NOMO-1 treated with DMSO at 0.1 percent for 48 hours (cell line): ENCODE results near the gene ABR.
"Not testable (repeated sequence)": the region's sequence is repeated elsewhere in the genome, so short reads cannot be mapped to it uniquely, and the experiment has no call there.

ENCODE experiments used
- DNase-seq: peaks from one replicate; lab custom pipeline; 2025; ENCODE audit not compliant: unreplicated experiment; lab: John Stamatoyannopoulos, UW

Gene ABR

DNA sequence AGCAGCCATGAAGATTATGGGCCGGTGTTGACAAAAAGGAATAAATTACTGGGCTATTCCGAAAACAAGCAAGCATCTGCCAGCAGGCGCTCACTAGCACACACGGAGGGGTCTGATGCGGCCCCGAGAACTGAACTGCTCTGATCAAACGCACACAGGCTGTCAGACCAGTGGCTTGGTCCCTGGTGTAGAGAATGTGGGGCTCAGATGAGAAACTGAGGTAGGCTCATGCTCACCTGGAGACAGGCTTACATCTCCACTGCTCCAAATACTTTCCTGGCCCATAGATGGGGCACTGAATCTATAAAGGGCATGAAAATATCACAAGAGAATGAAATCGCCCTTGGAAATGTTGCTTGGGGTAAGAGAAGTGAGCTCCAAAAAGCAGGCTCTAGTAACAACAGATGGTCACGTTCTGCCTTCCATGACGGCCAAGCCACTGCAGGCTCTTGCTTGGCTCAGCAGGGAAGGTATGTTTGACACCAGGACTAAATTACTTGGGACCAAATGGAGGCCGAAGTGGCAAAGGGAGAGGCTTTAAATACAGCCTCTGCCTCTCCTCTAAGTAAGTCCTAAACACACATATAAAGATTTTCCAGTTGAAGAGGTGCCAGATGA is 5.4 kb downstream of the ABR start:
- no peak for DNase-seq

DNA sequence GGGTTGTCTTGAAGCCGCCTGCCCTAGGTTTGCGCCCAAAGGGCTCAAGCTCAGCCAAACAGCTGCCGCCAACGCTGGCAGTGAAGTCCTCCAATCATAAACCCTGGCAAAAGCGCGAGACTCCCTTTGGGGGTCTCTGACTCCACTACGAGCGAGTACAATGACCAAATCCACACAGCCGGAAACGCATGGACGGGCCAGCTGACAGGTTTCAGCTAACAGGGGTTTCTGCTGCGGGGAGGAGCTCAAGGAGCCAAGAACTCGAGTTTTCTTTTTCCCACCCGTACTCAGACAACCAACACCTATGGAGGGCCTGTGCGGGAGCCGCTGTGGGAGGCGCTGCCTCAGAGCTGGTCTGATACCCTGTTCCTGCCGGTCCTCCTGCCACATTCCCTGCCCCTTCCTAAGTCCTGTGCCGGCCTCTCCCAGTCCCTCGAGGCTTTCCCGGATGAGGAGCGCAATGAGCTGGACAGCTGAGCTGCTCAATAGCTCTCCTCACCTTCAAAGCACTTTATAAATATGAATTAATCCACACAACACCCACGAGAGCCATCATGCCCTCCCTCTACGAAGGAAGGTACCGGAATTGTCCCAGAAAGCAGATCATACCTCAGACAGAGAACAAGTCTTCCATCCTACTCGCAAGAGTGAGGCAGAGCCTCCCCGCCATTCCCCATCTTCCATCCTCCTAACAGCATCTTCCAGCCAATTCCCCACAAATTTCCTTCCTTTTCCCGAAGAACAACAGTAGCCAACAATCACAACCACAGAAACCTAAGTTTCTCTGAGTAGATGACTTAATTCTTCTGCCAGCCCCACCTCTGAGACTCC is 6.1 kb downstream of the ABR start:
- DNase-seq: no peak

DNA sequence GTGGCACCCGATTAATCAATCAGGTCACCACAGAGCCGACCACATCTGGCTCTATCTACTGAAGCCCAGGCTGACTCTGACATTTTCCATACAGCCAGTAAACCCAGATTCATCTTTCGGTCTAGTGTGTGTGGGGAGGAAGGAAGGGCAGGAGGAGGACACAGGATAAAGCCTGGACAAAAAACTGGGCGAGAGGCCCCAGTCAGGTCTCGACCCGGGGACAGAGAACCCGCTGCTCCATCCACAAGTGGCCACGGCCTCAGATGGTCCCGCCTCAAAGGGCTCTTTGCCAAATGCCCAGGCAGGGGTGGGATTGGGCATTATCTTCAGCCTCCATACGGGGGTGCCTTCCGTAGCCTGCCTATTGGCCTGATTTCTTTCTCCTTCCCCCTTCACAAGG is 7.8 kb downstream of the ABR start:
- no peak for DNase-seq

DNA sequence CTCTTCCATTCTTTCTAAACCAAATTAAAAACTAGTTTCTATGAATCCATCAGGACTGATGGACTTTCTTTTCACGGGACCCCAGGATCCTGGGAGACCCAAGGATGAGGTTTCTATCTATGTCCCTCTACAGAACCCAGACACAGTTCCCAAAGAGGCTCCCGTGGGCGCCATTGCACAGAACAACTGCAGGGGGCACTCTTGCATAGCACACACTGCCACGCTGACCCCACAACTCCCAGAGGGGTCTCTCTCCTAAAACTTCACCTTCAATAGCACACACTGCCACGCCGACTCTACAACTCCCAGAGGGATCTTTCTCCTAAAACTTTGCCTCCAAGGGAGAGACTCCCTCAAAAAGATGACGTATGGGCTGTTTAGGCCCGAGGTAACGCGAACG is 9.0 kb downstream of the ABR start:
- no peak for DNase-seq

DNA sequence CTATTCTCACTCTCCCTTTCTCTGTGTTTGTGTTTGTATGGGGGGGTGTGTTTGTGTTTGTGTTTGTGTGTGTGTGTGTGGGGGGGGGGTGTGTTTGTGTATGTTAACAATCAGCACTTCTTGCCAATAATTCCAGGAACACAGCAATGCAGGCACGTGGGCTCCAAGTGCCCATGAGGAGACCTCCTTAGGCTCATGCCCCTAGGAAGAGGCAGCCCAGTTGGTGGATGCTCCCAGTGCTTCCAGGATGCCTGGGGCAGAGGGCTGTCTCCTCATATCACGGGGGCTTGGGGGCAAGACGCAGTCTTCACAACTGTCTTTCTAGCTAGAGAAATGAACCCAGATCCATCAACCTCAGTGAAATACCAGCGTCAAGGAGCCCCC is 9.9 kb downstream of the ABR start:
- no peak for DNase-seq

DNA sequence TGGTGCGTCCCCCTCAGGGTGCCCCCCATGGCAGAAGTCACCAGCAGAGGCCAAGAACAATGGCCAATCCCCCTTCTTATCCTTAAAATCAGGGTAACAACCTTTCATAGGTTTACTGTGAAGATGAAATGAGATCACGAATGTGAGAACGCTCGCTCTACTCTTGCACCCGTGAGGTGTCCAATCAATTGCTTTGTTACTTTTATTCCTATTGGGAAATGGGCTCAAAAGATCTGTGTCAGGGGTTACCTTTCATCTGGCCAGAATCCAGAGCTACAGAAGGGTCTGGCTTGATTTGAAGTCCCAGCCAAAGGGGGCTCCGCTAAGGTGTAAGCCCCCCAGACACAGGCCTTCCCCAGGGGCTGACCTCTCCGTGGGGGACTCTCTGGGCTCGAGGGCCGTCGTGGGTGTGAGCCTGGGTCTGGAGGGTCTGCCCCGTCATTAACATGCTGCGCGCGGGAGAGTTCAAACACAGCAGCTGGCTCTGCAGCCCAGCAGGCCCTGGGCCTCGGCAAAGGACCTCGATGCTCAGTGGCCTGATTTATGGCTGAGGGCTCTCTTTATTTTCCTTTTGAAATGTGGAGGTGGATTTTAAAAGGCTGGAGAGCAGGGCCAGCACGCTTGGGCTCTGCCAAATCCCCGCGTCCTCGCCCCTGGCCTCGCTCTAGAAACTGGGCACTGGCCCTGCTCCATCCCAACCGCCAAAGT is 10.4 kb downstream of the ABR start:
- DNase-seq: no peak

DNA sequence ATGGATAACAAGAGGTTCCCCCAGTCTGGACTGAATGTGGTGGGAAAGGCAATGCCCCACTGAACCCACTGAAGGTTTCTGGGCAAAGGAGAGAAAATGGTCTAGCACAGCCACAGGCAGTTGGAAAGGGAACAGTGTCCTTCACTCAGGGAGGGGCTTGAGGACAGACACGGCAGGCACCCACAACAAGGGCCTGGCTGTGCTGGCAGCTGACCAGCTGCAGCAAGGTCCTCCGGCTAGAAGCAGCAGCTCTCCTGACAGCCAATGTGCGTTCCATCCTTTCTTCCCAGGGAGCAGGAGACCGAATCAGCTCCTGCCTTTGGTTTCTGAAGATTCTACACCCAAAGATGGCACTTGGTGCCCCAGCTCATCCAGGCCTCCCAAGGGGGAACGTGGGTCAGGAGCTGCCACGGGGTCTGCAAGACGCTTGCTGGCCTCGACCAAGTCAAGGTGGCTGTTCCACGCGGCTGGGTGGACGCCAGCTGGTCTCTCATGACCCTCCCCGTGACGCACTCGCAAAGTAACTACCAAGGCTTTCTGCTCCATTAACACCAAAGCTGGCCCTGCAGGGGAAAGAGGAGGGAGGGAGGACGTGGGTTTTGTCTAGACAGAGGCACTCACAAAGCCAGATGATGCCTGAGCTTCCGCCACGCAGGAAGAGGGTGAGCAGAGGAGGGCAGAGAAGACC is 11.1 kb downstream of the ABR start:
- DNase-seq: no peak

DNA sequence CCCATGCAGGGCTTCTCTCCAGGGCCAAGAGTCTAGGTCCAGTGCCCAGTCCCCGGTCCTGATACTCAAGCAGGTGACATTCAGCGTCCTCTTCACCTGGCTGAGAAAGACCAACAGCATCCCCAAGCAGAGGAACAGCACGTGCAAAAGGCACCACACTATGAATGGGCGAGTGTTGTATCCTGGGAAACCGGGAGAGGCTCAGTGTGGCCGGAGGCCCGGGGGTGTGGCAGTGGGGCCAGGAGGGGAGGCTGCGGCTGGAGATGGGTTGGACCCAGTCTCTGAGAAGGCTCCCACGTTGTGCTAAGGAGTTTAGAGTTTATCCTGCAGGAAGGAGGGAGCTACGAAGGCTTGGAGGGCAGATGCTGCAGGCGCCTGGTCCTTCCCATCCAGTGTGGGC is 13.5 kb downstream of the ABR start:
- no peak for DNase-seq

DNA sequence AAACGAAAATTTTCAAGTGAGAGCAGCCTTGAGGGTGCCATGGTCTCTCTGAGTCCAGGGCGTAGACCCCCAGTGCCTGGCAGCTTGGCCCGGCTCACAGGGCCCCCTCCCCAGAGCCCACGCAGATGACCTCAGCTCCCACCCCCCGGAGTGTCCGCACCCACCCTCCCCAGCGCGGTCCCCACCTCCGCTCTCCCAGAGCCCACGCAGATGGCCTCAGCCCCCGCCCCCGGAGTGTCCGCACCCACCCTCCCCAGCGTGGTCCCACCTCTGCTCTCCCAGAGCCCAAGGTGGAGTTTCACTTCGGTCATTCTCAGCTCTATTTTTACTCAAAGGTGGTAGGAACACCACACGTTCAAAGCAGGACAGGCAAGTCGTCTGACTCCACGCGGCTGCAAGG is 13.9 kb downstream of the ABR start:
- no peak for DNase-seq

DNA sequence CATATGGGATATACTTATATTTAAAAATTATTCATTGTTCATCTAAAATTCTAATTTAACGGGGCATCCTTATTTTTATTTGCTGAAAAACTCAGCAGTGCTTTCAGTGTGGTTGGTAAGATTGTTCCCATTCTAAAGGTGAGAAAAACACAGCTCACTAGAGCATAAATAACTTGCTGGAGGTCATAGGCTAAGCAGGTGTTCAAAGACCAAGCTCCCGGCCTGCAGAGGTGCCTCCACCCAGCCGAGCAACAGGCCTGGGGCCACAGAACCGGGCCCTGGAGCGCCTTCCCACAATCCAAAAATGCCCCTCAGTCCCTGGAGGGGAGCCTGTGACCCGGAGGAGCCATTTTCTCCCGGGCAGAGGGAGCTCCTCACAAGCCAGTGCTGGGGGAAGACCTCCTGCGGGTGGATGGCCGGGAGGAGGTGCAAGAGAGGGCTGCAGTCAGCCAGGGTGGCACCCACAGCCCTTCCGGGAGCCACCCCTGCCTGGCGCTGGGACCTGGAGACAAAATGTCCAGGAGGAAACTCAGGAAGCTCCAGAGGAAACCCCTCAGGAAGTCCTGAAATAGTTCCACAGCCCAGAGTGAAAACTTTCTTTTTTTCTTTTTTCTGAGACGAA is 14.7 kb downstream of the ABR start:
- DNase-seq: no peak

DNA sequence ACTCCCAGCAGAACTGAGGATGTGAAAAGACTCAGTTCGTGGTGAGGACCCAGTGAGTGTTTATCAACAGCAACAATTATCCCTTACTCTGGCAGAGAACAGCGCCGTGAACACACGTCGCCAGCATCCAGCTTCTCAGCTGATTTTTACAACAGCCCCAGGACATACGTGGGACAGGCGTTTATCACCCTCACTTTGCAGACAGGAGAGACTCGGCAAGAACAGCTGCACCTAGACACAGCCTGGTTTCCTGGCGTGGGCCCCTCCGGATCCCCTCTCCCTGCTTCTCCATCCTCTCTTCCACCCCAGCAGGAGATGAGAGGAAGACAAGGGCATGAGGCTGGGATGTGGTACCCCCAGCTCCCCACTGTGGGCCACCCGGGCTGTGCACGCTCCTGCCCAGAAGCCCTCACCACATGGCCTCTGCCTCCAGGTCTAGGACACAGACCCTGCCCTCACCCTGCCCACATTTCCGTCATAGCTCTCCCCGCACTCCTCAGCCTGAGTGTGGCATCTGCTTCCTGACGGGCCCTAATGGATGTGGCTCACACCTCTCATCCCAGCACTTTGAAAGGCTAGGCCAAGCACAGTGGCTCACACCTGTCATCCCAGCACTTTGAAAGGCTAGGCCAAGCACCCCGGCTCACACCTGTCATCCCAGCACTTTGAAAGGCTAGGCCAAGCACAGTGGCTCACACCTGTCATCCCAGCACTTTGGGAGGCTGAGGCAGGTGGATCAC is 17.5 kb downstream of the ABR start:
- DNase-seq: no peak

DNA sequence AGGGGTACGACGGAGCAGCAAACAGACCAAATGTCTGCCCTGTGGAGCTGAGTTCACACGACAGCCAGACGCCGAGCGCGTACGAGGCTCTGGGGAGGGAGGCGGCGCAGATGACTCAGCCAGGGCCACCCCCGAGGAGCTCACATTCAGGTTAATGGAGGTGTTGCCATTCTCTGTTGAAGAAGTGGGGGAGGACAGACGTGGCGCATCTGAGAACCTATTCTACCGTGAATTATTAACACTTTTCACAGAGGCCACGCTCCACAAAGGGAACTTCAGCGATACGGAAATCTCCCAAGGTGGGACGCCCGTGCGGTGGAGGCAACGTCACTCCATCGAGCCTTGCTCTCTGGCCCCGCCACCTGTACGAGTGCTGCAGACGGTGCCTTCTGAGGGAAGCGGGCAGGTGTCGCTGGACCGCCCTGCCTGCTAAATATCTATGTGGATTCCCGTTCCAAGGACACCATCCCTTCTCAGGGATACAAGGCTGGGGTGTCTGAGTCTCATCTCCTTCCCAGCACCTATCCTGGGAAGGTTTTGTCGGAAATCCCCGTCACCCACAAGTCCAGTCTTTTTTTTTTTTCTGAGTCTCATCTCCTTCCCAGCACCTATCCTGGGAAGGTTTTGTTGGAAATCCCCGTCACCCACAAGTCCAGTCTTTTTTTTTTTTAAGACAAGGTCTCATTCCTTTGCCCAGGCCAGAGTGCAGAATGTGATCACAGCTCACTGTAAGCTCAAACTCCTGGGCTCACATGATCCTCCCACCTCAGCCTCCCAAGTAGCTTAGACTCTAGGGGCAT is 19.0 kb downstream of the ABR start:
- DNase-seq: no peak

DNA sequence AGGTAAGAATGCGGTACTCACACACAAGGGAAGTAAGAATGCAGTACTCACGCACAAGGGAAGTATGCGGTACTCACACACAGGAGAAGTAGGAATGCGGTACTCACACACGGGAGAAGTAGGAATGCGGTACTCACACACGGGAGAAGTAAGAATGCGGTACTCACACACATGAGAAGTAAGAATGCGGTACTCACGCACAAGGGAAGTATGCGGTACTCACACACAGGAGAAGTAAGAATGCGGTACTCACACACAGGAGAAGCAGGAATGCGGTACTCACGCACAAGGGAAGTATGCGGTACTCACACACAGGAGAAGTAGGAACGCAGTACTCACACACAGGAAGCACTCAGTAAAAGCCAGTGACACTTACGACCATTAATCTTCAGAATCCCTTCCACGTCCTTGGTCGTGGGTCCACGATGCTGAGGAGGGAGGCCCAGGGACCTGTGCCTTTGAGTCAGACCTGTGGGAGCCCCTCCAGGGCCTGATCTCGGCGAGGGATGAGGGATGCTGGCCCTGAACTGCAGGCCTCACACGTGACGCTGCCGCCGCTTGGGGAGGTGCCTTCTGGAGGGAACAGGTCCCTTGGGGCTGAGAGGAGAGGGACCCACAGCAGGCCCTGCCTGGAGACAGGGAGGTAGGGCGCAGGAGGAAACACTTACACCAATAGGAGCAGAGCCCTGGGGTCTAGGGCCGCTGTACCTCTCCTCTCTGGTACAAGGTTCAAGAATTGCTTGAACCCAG is 20.2 kb downstream of the ABR start:
- DNase-seq: no peak

DNA sequence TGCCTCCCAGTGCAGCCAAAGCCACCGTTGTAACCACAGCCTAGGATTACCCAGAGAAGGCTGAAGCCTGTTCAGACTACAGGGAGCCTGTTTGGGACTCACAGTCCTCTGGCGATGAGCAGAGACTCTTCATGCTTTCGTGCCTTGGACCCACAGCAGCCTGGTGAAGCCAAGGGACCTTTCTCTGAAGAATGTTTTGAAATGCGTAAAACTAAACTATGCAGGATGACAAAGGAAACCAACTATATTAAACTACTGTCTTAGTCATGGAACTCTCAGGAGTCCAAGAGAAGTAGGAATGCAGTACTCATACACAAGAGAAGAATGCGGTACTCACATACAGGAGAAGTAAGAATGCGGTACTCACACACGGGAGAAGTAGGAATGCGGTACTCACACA is 20.9 kb downstream of the ABR start:
- DNase-seq: no peak

DNA sequence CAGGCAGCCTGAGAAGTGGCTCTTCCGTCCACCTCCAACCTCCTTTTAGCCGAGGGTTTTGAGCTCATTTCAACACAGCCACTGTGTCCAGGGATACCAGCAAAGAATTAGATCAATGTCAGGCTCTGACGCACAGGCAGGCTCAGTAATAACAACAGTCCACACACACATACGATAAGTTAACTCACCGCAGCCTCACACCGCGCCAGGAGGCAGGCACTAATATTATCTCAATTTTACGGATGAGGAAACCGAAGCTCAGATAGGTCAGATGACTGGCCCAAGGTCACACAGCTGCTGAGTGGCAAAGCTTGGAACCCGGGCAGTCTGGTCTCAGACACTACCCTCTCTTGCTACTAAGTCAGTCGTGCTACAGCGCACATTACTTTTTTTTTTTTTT is 22.9 kb downstream of the ABR start:
- DNase-seq: no peak

DNA sequence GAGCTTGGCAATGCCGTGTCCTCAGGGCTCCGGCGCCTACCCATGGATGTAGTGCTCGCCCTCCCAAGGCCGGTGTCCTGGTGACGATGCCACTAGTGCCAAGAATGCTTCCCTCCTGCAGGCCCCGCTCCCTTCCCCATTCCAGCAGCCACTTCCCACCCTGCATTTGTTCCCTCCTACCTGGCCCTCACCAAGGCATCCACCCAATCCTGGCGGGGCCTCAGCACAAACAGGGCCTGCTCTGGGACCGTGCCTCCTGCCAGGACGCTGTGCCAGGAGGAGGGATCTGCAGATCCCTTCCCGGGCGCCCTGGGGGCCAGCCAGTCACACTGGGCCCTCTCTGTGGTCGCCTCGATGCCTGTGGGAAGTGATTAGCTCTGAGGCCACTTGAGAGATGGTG is 25.1 kb downstream of the ABR start:
- no peak for DNase-seq

DNA sequence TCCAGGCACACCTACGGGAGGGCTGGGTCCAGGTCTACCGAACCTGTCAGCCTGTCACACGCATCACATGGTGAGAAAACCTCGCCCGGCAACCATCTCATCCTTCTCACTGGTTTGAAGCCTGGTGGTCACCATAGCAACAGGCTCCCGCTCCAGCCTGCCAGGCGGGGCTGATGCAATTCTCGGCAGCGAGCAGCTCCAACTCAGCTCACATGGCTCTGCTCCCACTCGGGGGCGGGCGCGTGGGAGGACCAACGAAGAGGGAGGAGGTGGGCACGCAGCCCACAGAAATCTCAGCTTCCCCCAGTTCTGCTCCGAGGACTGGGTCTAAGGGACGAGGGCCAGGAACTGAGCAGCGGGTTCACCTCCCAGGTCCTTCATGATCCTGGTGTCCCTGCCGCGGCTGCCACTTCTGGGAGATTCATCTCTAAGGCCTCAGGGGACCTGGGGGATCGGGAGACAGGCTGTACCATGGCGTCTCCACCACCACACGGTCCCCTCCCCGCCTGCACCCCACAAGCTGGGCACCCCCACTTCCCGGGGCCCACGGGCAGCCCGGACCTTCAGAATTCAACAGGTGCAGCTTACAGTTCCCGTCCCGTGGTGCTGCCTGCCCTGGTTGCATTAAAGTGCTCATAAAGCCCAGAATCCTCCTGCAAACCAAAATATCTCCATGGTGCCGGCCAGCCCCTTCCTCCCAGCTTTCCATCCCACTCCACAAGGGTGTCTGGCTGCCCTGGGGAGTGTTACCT is 25.8 kb downstream of the ABR start:
- no peak for DNase-seq

DNA sequence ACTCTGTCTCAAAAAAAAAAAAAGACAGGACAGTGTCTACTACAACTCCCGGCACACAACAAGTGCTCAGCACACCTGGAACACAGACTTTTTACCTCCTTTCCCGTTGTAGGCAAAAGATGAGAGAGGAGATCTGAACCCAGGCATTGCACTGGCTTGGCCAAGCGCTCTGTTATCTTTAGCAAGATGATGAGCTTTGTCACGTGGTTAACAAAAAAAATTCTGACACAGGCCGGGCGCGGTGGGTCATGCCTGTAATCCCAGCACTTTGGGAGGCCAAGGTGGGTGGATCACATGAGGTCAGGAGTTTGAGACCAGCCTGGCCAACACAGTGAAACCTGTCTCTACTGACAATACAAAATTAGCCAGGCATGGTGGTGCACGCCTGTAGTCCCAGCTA is 27.2 kb downstream of the ABR start:
- not testable (repeated sequence) for DNase-seq
